Left lung (tissue), 10 donors: ENCODE results near the gene SRCIN1. TPM values are rescaled to one million over a fixed set of nuclear protein-coding genes. Genes with fewer than 3 reads are reported as not detected.

ENCODE experiments used
- ATAC-seq: fragments of 200-7000 bp; cut with Tn5 transposase; one replicate; pipeline ENCODE4 v1.9.1; 2020; ENCODE audit warnings: moderate library complexity
- DNase-seq, 4 donors: peaks; one replicate each; pipeline ENCODE4 v3.0.0-alpha.2; 2013 to 2020
- H3K27ac ChIP-seq, 2 donors: fragments of 200-600 bp; sonication (generic) in 1 of 2; one replicate each; pipeline versions ENCODE4 v1.5.0 to v1.8.0; 2020 to 2021
- H3K27me3 ChIP-seq, 2 donors: fragments of 200-600 bp; sonication (generic) in 1 of 2; one replicate each; pipeline versions ENCODE4 v1.5.0 to v1.8.0; 2020 to 2021
- H3K36me3 ChIP-seq, 2 donors: fragments of 200-600 bp; sonication (generic) in 1 of 2; one replicate each; pipeline versions ENCODE4 v1.5.0 to v1.8.0; 2020 to 2021
- H3K4me1 ChIP-seq, 2 donors: fragments of 200-600 bp; one replicate each; pipeline ENCODE4 v1.8.0; 2021
- H3K4me3 ChIP-seq, 2 donors: fragments of 200-600 bp; sonication (generic) in 1 of 2; one replicate each; pipeline versions ENCODE4 v1.5.0 to v1.8.0; 2020 to 2021; ENCODE audit warnings: mild to moderate bottlenecking in 1 of 2
- H3K9me3 ChIP-seq, 2 donors: fragments of 200-600 bp; sonication (generic) in 1 of 2; one replicate each; pipeline versions ENCODE4 v1.5.0 to v1.8.0; 2020 to 2021
- intact Hi-C, 2 donors: fragments of 100-400 bp; cut with DNase I; formaldehyde crosslinking; loops; one replicate each; pipeline versions ENCODE4 v1.11.2 to v1.14.2; 2022
- polyA plus RNA-seq, 6 donors: library from polyadenylated mRNA; unstranded; fragments of 120-200 nt; gene quantifications; one replicate each; pipeline ENCODE4 v1.2.1, GENCODE V29; 2013; ENCODE audit not compliant: insufficient read length in 6 of 6
- total RNA-seq, 2 donors: library from RNA; stranded (reverse); fragmentation: NEBNext Ultra II Directional; extraction: Animal tissue kit (Norgen Biotek cat#: 25700); gene quantifications; one replicate each; pipeline ENCODE4 v1.2.1, GENCODE V29; 2021
- TF ChIP-seq, protein P1 (sequence below), 2 donors: fragments of 200-600 bp; sonication (generic) in 1 of 2; IDR thresholded peaks; one replicate each; pipeline versions ENCODE4 v1.5.0 to v1.8.0; 2021; ENCODE audit warnings: antibody characterized with exemption in 2 of 2
- donor health status: DM: no; HTN: yes; CAD: no.
- donor health status: DM: no; HTN: no; CAD: no.

Gene SRCIN1
- total and polyA plus RNA-seq, 8 donors = 2.7 to 10.6 (median 7.4) TPM

- peak; percentile 13 for ATAC-seq
- TF ChIP-seq, protein P1, sequence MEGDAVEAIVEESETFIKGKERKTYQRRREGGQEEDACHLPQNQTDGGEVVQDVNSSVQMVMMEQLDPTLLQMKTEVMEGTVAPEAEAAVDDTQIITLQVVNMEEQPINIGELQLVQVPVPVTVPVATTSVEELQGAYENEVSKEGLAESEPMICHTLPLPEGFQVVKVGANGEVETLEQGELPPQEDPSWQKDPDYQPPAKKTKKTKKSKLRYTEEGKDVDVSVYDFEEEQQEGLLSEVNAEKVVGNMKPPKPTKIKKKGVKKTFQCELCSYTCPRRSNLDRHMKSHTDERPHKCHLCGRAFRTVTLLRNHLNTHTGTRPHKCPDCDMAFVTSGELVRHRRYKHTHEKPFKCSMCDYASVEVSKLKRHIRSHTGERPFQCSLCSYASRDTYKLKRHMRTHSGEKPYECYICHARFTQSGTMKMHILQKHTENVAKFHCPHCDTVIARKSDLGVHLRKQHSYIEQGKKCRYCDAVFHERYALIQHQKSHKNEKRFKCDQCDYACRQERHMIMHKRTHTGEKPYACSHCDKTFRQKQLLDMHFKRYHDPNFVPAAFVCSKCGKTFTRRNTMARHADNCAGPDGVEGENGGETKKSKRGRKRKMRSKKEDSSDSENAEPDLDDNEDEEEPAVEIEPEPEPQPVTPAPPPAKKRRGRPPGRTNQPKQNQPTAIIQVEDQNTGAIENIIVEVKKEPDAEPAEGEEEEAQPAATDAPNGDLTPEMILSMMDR (IDR thresholded peaks at IDR 0.05) = no peak
- no peak overlapping the region for H3K4me3 ChIP-seq
- no peak for DNase-seq
- peaks cover 5 to 9% of the 10 kb centered on the region in 2 donors for H3K4me1 ChIP-seq
- no peak overlapping the region for H3K27ac ChIP-seq
- peaks cover 39 to 100% of the 10 kb centered on the region in 2 donors for H3K27me3 ChIP-seq
- H3K9me3 ChIP-seq = no peaks in the 10 kb centered on the region
- intact Hi-C loops = no loop called here
- H3K36me3 ChIP-seq = no peaks in the 10 kb centered on the region
Observed at GRCh38 chr17:38579934-38580333, 25.8 kb downstream of the SRCIN1 start.

DNA sequence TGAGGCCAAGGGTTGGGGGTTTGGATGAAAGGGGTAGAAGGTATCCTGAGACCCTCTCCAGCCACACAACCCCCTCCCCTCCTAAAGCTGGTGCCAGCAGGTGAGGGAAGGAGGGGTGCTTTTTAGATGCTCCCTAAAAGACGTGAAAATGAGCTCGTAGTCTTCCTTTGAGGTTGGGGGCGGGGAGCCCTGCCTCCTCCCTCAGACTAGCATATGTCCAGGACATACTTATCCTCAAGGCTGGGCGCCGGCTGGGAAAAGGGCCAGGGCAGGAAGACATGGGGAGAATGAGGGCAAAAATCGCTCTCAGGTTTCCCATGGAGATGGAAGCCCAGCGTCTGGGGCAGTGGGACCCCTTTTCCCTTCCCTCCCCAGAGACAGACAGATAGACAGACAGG is 26.7 kb downstream of the SRCIN1 start:
- ATAC-seq (no peak), DNase-seq (no peak)
- TF ChIP-seq, protein P1 (IDR thresholded peaks at IDR 0.05) = no peak
- Histone ChIP-seq H3K9me3 (no peaks in the 10 kb centered on the region), H3K36me3 (no peaks in the 10 kb centered on the region), H3K4me3 (no peak overlapping the region), H3K4me1 (peaks cover 5 to 9% of the 10 kb centered on the region in 2 donors), H3K27me3 (peaks cover 47 to 100% of the 10 kb centered on the region in 2 donors), H3K27ac (no peak overlapping the region)
- intact Hi-C loops = no loop called here

- DNase-seq = no peak
- peaks cover 53 to 100% of the 10 kb centered on the region in 2 donors for H3K27me3 ChIP-seq
- H3K27ac ChIP-seq = no peak overlapping the region
- intact Hi-C loops = no loop called here
- H3K4me3 ChIP-seq = no peak overlapping the region
- no peaks in the 10 kb centered on the region for H3K9me3 ChIP-seq
- H3K36me3 ChIP-seq = no peaks in the 10 kb centered on the region
- H3K4me1 ChIP-seq = peaks cover 5 to 9% of the 10 kb centered on the region in 2 donors
- TF ChIP-seq, protein P1 (IDR thresholded peaks at IDR 0.05) = no peak
- ATAC-seq = no peak
Observed at GRCh38 chr17:38578229-38579082, 27.3 kb downstream of the SRCIN1 start.

GRCh38 chr17:38577645-38578173 is 28.0 kb downstream of the SRCIN1 start:
- H3K36me3 ChIP-seq = no peaks in the 10 kb centered on the region
- TF ChIP-seq, protein P1 (IDR thresholded peaks at IDR 0.05) = no peak
- DNase-seq = no peak
- no peak overlapping the region for H3K27ac ChIP-seq
- no peak overlapping the region for H3K4me3 ChIP-seq
- peaks cover 61 to 100% of the 10 kb centered on the region in 2 donors for H3K27me3 ChIP-seq
- intact Hi-C loops = no loop called here
- ATAC-seq = no peak
- H3K9me3 ChIP-seq = no peaks in the 10 kb centered on the region
- peaks cover 5 to 12% of the 10 kb centered on the region in 2 donors for H3K4me1 ChIP-seq

DNA sequence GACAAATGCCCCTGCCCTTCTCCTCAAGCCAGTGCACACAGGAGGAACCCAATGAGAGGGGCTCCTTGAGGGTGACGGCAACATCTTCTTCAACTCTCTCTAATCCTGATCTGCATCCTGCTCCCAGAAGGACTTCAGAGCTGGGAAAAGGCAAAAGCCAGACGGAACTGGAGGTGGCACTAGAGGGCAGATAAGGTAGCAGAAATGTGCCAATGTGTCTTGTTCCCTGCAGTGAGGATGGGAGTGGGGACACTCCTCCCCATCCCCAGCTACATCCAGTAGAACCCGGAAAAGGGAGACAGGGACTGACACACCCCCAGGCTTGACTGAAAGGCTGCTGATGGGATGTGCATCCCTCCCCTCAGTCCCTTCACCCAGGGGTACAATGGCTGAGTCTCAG is 28.5 kb downstream of the SRCIN1 start:
- ATAC-seq = no peak
- peaks cover 5 to 16% of the 10 kb centered on the region in 2 donors for H3K4me1 ChIP-seq
- TF ChIP-seq, protein P1 (IDR thresholded peaks at IDR 0.05) = no peak
- H3K9me3 ChIP-seq = no peaks in the 10 kb centered on the region
- no peak overlapping the region for H3K27ac ChIP-seq
- intact Hi-C loops = no loop called here
- no peak overlapping the region for H3K4me3 ChIP-seq
- no peak for DNase-seq
- peaks cover 65 to 100% of the 10 kb centered on the region in 2 donors for H3K27me3 ChIP-seq
- no peaks in the 10 kb centered on the region for H3K36me3 ChIP-seq
